Measurements from ENCODE around the gene SEMA4C. TPM values are rescaled to one million over a fixed set of nuclear protein-coding genes. Genes with fewer than 3 reads are reported as not detected.

SEMA4C gene
- total RNA-seq, 4 donors from 2014 or later = 3.6 to 23.9 (median 17.4) TPM

GRCh38 chr2:96832754-96833507, 36.9 kb downstream of the SEMA4C start:
- WGBS, 2 donors (ENCODE audit: low coverage in 1 of 2) = 76 to 78% methylated on average over 3 to 18 of the region's 18 CpGs
- no peak for TF ChIP-seq POLR2AphosphoS5 (IDR thresholded peaks at IDR 0.05)
- no peak for TF ChIP-seq POLR2A (IDR thresholded peaks at IDR 0.05)
- no peak for TF ChIP-seq CTCF (IDR thresholded peaks at IDR 0.05)
- no peak for TF ChIP-seq EP300 (IDR thresholded peaks at IDR 0.05; ENCODE audit: low read depth)
- H3K27ac ChIP-seq = peak overlapping the region in 1 of 4 donors; percentile 48
- peaks cover 0 to 43% (median 16%) of the 10 kb centered on the region in 4 donors for H3K36me3 ChIP-seq
- in situ Hi-C loops (cut with MboI; ENCODE audit: low pct_ligation_motif_present in 1 of 4, low pct_unique_long_range_greater_than_20kb in 1 of 4, low sequenced_read_pairs in 3 of 4) (loop anchor here in 1 of 4 donors (25.0 kb wide), 1 partner anchor 254 kb away; the partner anchor contains the start of gene FAHD2B), intact Hi-C loops (cut with DNase I; ENCODE audit: low total_unique reads) (no loop called here)
- peaks cover 0 to 5% (median 0%) of the 10 kb centered on the region in 4 donors for H3K4me1 ChIP-seq
- no peaks in the 10 kb centered on the region for H3K9me3 ChIP-seq
- no peak for DNase-seq
- H3K27me3 ChIP-seq = no peaks in the 10 kb centered on the region
- H3K4me3 ChIP-seq = no peak overlapping the region

GRCh38 chr2:96832408-96832753, 37.5 kb downstream of the SEMA4C start:
- Histone ChIP-seq H3K36me3 (peaks cover 0 to 43% (median 18%) of the 10 kb centered on the region in 4 donors), H3K4me1 (peaks cover 0 to 5% (median 0%) of the 10 kb centered on the region in 4 donors), H3K9me3 (no peaks in the 10 kb centered on the region), H3K4me3 (no peak overlapping the region), H3K27ac (peak overlapping the region in 1 of 4 donors; percentile 48), H3K27me3 (no peaks in the 10 kb centered on the region)
- 86% methylated on average over 11 of the region's 11 CpGs; no CpG with 5 or more reads in 1 of the 2 donors for WGBS, 2 donors (ENCODE audit: low coverage in 1 of 2)
- TF ChIP-seq POLR2AphosphoS5 (IDR thresholded peaks at IDR 0.05) = no peak
- TF ChIP-seq EP300 (IDR thresholded peaks at IDR 0.05; ENCODE audit: low read depth) = no peak
- TF ChIP-seq POLR2A (IDR thresholded peaks at IDR 0.05) = no peak
- no peak for TF ChIP-seq CTCF (IDR thresholded peaks at IDR 0.05)
- intact Hi-C loops (cut with DNase I; ENCODE audit: low total_unique reads) = no loop called here
- DNase-seq = no peak
- in situ Hi-C loops (cut with MboI; ENCODE audit: low pct_ligation_motif_present in 1 of 4, low pct_unique_long_range_greater_than_20kb in 1 of 4, low sequenced_read_pairs in 3 of 4) = loop anchor here in 1 of 4 donors (25.0 kb wide), 1 partner anchor 255 kb away; the partner anchor contains the start of gene FAHD2B

DNA sequence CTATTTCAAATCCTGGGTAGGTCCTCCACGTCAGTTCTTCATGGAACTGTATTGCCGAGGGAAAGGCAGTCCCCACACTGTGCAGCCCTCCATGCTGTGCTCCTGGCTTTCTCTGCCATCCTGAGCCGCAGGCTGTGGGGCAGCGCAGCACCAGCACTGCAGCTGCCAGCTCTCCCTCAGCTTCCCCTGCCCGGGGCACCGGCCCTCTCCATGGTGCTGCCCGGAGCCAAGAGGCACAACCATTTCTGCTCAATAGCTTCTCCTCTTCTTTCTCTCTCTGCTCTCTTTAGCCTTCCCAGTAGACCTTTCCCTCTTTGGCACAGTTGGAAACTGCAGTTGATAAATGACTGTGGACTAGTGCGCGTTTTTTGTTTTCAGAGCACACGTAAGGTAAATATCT, 38.2 kb downstream of the SEMA4C start:
- intact Hi-C loops (cut with DNase I; ENCODE audit: low total_unique reads) = no loop called here
- Histone ChIP-seq H3K27me3 (no peaks in the 10 kb centered on the region), H3K4me3 (no peak overlapping the region), H3K27ac (no peak overlapping the region), H3K9me3 (no peaks in the 10 kb centered on the region), H3K36me3 (peaks cover 0 to 49% (median 19%) of the 10 kb centered on the region in 4 donors), H3K4me1 (peaks cover 0 to 5% (median 0%) of the 10 kb centered on the region in 4 donors)
- no peak for DNase-seq
- 73 to 85% methylated on average over 6 to 10 of the region's 10 CpGs for WGBS, 2 donors (ENCODE audit: low coverage in 1 of 2)
- TF ChIP-seq CTCF (IDR thresholded peaks at IDR 0.05) = no peak
- no peak for TF ChIP-seq EP300 (IDR thresholded peaks at IDR 0.05; ENCODE audit: low read depth)
- no peak for TF ChIP-seq POLR2A (IDR thresholded peaks at IDR 0.05)
- TF ChIP-seq POLR2AphosphoS5 (IDR thresholded peaks at IDR 0.05) = no peak
- in situ Hi-C loops (cut with MboI; ENCODE audit: low pct_ligation_motif_present in 1 of 4, low pct_unique_long_range_greater_than_20kb in 1 of 4, low sequenced_read_pairs in 3 of 4) = loop anchor here in 1 of 4 donors (25.0 kb wide), 1 partner anchor 256 kb away; the partner anchor contains the start of gene FAHD2B

DNA sequence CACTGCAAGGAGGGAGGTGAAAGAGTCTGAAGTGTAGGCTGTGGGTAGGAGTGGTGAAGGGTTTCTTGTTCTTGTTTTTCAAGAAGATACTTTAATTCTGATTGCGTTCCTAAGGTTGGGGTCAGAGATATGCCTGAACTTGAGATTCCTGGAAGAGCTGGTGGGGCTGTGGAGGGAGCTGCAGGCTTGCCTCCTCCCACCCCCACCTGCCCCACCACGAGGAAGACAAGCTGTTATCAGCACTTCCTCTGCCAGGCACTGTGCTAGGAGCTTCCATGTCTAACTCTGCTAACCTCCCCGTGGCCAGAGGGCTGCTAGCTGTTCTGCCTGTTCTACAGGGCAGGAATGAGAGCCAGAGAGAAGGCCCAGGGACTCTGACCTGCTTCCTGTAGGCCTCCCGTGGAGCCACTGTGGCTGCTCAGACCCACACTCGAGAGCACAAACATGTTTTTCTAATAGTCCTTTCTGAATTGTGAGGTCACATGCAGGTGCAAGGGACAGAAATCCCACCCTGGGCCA, 39.8 kb downstream of the SEMA4C start:
- TF ChIP-seq POLR2A (IDR thresholded peaks at IDR 0.05) = no peak
- no peak for TF ChIP-seq POLR2AphosphoS5 (IDR thresholded peaks at IDR 0.05)
- TF ChIP-seq CTCF (IDR thresholded peaks at IDR 0.05) = no peak
- no peak for TF ChIP-seq EP300 (IDR thresholded peaks at IDR 0.05; ENCODE audit: low read depth)
- no peak for DNase-seq
- no peak overlapping the region for H3K27ac ChIP-seq
- 61 to 92% methylated on average over 1 to 5 of the region's 5 CpGs for WGBS, 2 donors (ENCODE audit: low coverage in 1 of 2)
- H3K27me3 ChIP-seq = no peaks in the 10 kb centered on the region
- in situ Hi-C loops (cut with MboI; ENCODE audit: low pct_ligation_motif_present in 1 of 4, low pct_unique_long_range_greater_than_20kb in 1 of 4, low sequenced_read_pairs in 3 of 4) = loop anchor here in 1 of 4 donors (25.0 kb wide), 1 partner anchor 257 kb away; the partner anchor contains the start of gene FAHD2B
- no peak overlapping the region for H3K4me3 ChIP-seq
- H3K36me3 ChIP-seq = peaks cover 0 to 65% (median 25%) of the 10 kb centered on the region in 4 donors
- no peaks in the 10 kb centered on the region for H3K9me3 ChIP-seq
- intact Hi-C loops (cut with DNase I; ENCODE audit: low total_unique reads) = no loop called here
- peaks cover 0 to 5% (median 0%) of the 10 kb centered on the region in 4 donors for H3K4me1 ChIP-seq

Data from transverse colon (tissue), 4 donors.